IMR-90 (cell line): ENCODE measurements around the gene STRA8. TPM values are rescaled to one million over a fixed set of nuclear protein-coding genes. Genes with fewer than 3 reads are reported as not detected.

Experiments
- ATAC-seq: fragments of 200-7000 bp; cut with Tn5 transposase; 2 replicates; pipeline ENCODE4 v1.9.1; 2020; ENCODE audit warnings: low read depth, mild to moderate bottlenecking, moderate library complexity
- BruUV-seq: library from RNA; stranded (reverse); fragments of 400-500 nt; replicated peaks from 2 replicates; lab custom pipeline; 2021; lab: Mats Ljungman, UMichigan
- CTCF ChIA-PET: fragments of 300-600 bp; formaldehyde crosslinking; extraction: SDS; loops from one replicate; lab custom pipeline; 2021; ENCODE audit warnings: antibody characterized with exemption; lab: Yijun Ruan, JAX
- POLR2A ChIA-PET: fragments of 300-600 bp; sonication (Branson Sonifier 250); formaldehyde crosslinking; loops from one replicate; lab custom pipeline; 2022; ENCODE audit warnings: antibody characterized with exemption; ENCODE audit not compliant: unreplicated experiment; lab: Charles Lee
- DNase-seq: peaks from one replicate; pipeline ENCODE4 v3.0.0; 2013
- H2AFZ ChIP-seq: replicated peaks from 2 replicates; pipeline ENCODE3; 2013; ENCODE audit warnings: low read length, mild to moderate bottlenecking; ENCODE audit not compliant: poor library complexity
- H2AK5ac ChIP-seq: 2 replicates; pipeline ENCODE4 v1.6.1; 2013; ENCODE audit warnings: low read depth, low read length, inconsistent platforms
- H2AK9ac ChIP-seq: replicated peaks from 2 replicates; pipeline ENCODE3; 2013; ENCODE audit warnings: mild to moderate bottlenecking, low read depth, low read length, moderate library complexity; ENCODE audit not compliant: poor library complexity
- H2BK120ac ChIP-seq: 2 replicates; pipeline ENCODE4 v1.6.1; 2013; ENCODE audit warnings: low read depth, low read length, inconsistent platforms
- H2BK15ac ChIP-seq: 3 replicates; pipeline ENCODE4 v1.6.1; 2013; ENCODE audit warnings: low read depth, low read length, inconsistent platforms
- H2BK20ac ChIP-seq: 2 replicates; pipeline ENCODE4 v1.6.1; 2013; ENCODE audit warnings: low read depth, mild to moderate bottlenecking, inconsistent platforms, low read length, moderate library complexity
- H2BK5ac ChIP-seq: 2 replicates; pipeline ENCODE4 v1.6.1; 2013; ENCODE audit warnings: mild to moderate bottlenecking, low read depth, low read length, inconsistent platforms; ENCODE audit not compliant: poor library complexity, severe bottlenecking
- H3K14ac ChIP-seq: replicated peaks from 2 replicates; pipeline ENCODE4 v1.6.1; 2013; ENCODE audit warnings: low read depth, low read length, inconsistent platforms
- H3K18ac ChIP-seq: 2 replicates; pipeline ENCODE4 v1.6.1; 2013; ENCODE audit warnings: low read depth, low read length, control low read depth
- H3K23ac ChIP-seq: 2 replicates; pipeline ENCODE4 v1.6.1; 2013; ENCODE audit warnings: low read depth, low read length, inconsistent platforms
- H3K27ac ChIP-seq: 2 replicates; pipeline ENCODE4 v1.5.1; 2013; ENCODE audit warnings: mild to moderate bottlenecking, control low read depth, low read length; ENCODE audit not compliant: insufficient read depth
- H3K27me3 ChIP-seq: 2 replicates; pipeline ENCODE4 v1.6.1; 2013; ENCODE audit warnings: low read length; ENCODE audit not compliant: control insufficient read depth, insufficient read depth
- H3K36me3 ChIP-seq: 2 replicates; pipeline ENCODE4 v1.6.1; 2013; ENCODE audit warnings: low read length, mixed read lengths; ENCODE audit not compliant: control insufficient read depth, insufficient read depth
- H3K4ac ChIP-seq: 2 replicates; pipeline ENCODE4 v1.6.1; 2013; ENCODE audit warnings: low read depth, low read length, inconsistent platforms
- H3K4me1 ChIP-seq: 2 replicates; pipeline ENCODE4 v1.6.1; 2013; ENCODE audit warnings: low read length, mixed read lengths; ENCODE audit not compliant: control insufficient read depth, insufficient read depth
- H3K4me2 ChIP-seq: 2 replicates; pipeline ENCODE4 v1.6.1; 2013; ENCODE audit warnings: low read depth, mild to moderate bottlenecking, control low read depth, low read length, moderate library complexity
- H3K4me3 ChIP-seq: 2 replicates; pipeline ENCODE4 v1.5.1; 2013; ENCODE audit warnings: low read depth, mild to moderate bottlenecking, control low read depth, low read length, moderate library complexity; ENCODE audit not compliant: insufficient read depth
- H3K56ac ChIP-seq: 2 replicates; pipeline ENCODE4 v1.6.1; 2013; ENCODE audit warnings: low read length, inconsistent platforms; ENCODE audit not compliant: insufficient read depth; ENCODE audit errors: extremely low read depth
- H3K79me1 ChIP-seq, 2 experiments: 2 replicates each; pipeline ENCODE4 v1.6.1; 2013; ENCODE audit warnings: low read length in 2 of 2, inconsistent platforms in 1 of 2, low read depth in 1 of 2
- H3K9ac ChIP-seq: 2 replicates; pipeline ENCODE4 v1.6.1; 2013; ENCODE audit warnings: low read depth, low read length, control low read depth
- H3K9me1 ChIP-seq: 2 replicates; pipeline ENCODE4 v1.6.1; 2013; ENCODE audit warnings: low read length, inconsistent platforms; ENCODE audit not compliant: insufficient read depth
- H3K9me3 ChIP-seq: 2 replicates; pipeline ENCODE4 v1.6.1; 2013; ENCODE audit warnings: low read length; ENCODE audit not compliant: control insufficient read depth, insufficient read depth
- H4K20me1 ChIP-seq: 2 replicates; pipeline ENCODE4 v1.6.1; 2013; ENCODE audit warnings: low read length, inconsistent platforms; ENCODE audit not compliant: insufficient read depth
- H4K5ac ChIP-seq: 2 replicates; pipeline ENCODE4 v1.6.1; 2013; ENCODE audit warnings: mild to moderate bottlenecking, low read depth, low read length, control low read depth
- H4K8ac ChIP-seq, 2 experiments: 2 replicates each; pipeline ENCODE4 v1.6.1; 2013; ENCODE audit warnings: low read depth in 2 of 2, low read length in 2 of 2, control low read depth in 1 of 2, inconsistent platforms in 1 of 2
- H4K91ac ChIP-seq: 2 replicates; pipeline ENCODE4 v1.6.1; 2013; ENCODE audit warnings: low read depth, low read length, inconsistent platforms; ENCODE audit not compliant: insufficient read depth
- BHLHE40 ChIP-seq: fragments of 150-350 bp; IDR thresholded peaks from 2 replicates; pipeline ENCODE4 v1.6.1; 2016; ENCODE audit warnings: mild to moderate bottlenecking, low read depth, low read length
- CEBPB ChIP-seq: IDR thresholded peaks from 2 replicates; pipeline ENCODE4 v1.6.1; 2012; ENCODE audit warnings: low read depth, low read length, improper control_type of control experiment
- CHD1 ChIP-seq: IDR thresholded peaks from 2 replicates; pipeline ENCODE4 v1.6.1; 2012; ENCODE audit warnings: low read depth, low read length, improper control_type of control experiment
- FOS ChIP-seq: fragments of 150-350 bp; IDR thresholded peaks from 2 replicates; pipeline ENCODE4 v1.6.1; 2016; ENCODE audit warnings: low read depth, low read length
- MAFK ChIP-seq: IDR thresholded peaks from 2 replicates; pipeline ENCODE4 v1.6.1; 2012; ENCODE audit warnings: low read depth, low read length, improper control_type of control experiment
- MXI1 ChIP-seq: IDR thresholded peaks from 2 replicates; pipeline ENCODE4 v1.6.1; 2012; ENCODE audit warnings: low read depth, mild to moderate bottlenecking, low read length, moderate library complexity, borderline replicate concordance
- NFE2L2 ChIP-seq: fragments of 150-350 bp; IDR thresholded peaks from 2 replicates; pipeline ENCODE4 v1.6.1; 2016; ENCODE audit warnings: low read depth, mild to moderate bottlenecking, low read length
- POLR2A ChIP-seq: IDR thresholded peaks from 2 replicates; pipeline ENCODE4 v1.6.1; 2012; ENCODE audit warnings: mild to moderate bottlenecking, low read depth, low read length
- RAD21 ChIP-seq: IDR thresholded peaks from 2 replicates; pipeline ENCODE4 v1.6.1; 2012; ENCODE audit warnings: low read length, improper control_type of control experiment
- RCOR1 ChIP-seq: IDR thresholded peaks from 2 replicates; pipeline ENCODE4 v1.6.1; 2012; ENCODE audit warnings: mild to moderate bottlenecking, low read length, improper control_type of control experiment; ENCODE audit not compliant: insufficient replicate concordance
- RFX5 ChIP-seq: IDR thresholded peaks from 2 replicates; pipeline ENCODE4 v1.8.0; 2012; ENCODE audit warnings: low read depth, mild to moderate bottlenecking, low read length, moderate library complexity
- SMC3 ChIP-seq: fragments of 150-350 bp; IDR thresholded peaks from 2 replicates; pipeline ENCODE4 v1.6.1; 2016; ENCODE audit warnings: low read depth, mild to moderate bottlenecking, antibody characterized with exemption, low read length, moderate library complexity
- WGBS, 2 experiments: methylation state at CpG; one replicate each; pipeline versions ENCODE4 v1.1.5 to v1.1.7; 2013; ENCODE audit warnings: missing lambda C conversion rate in 2 of 2; ENCODE audit not compliant: insufficient read length in 1 of 2; ENCODE audit errors: extremely low coverage in 2 of 2; 5-methylcytosine and 5-hydroxymethylcytosine counted together
- dilution Hi-C: fragments of 300-500 bp; cut with HindIII; formaldehyde crosslinking; loops from one replicate; pipeline ENCODE4 v1.14.3; 2018; ENCODE audit warnings: low sequenced_read_pairs; ENCODE audit not compliant: unreplicated experiment
- in situ Hi-C: fragments of 300-500 bp; cut with MboI; formaldehyde crosslinking; loops from 3 replicates; pipeline ENCODE4 v1.14.3; 2019; ENCODE audit warnings: low sequenced_read_pairs, inconsistent platforms, mixed read lengths
- intact Hi-C: fragments of 100-400 bp; cut with micrococcal nuclease; formaldehyde crosslinking; loops from 2 replicates; pipeline ENCODE4 v1.10.0; 2022
- polyA plus RNA-seq, 3 experiments: library from polyadenylated mRNA; depleted of rRNA; stranded (reverse); fragments of >200 nt; gene quantifications; 2 replicates each; pipeline ENCODE4 v1.2.3, GENCODE V29; 2012; ENCODE audit warnings: low replicate concordance in 1 of 3
- total RNA-seq: library from RNA; depleted of rRNA; stranded (reverse); fragments of >200 nt; gene quantifications from 2 replicates; pipeline ENCODE4 v1.2.3, GENCODE V29; 2012
- TF ChIP-seq, protein P1 (sequence below): fragments of 150-350 bp; IDR thresholded peaks from 2 replicates; pipeline ENCODE4 v1.6.1; 2017; ENCODE audit warnings: mild to moderate bottlenecking, antibody characterized with exemption, low read length, low read depth
- TF ChIP-seq, protein P2 (sequence below): fragments of 150-350 bp; IDR thresholded peaks from 2 replicates; pipeline ENCODE4 v1.6.1; 2016; ENCODE audit warnings: low read depth, mild to moderate bottlenecking, low read length, moderate library complexity, borderline replicate concordance
- TF ChIP-seq, protein P3 (sequence below): conservative IDR thresholded peaks from 2 replicates; pipeline ENCODE4 v1.5.1; 2012; ENCODE audit warnings: mild to moderate bottlenecking, low read depth, low read length, improper control_type of control experiment

Gene STRA8
- total and polyA plus RNA-seq, 2 of the 4 experiments (the other 2 are of a cell fraction): not detected

DNA sequence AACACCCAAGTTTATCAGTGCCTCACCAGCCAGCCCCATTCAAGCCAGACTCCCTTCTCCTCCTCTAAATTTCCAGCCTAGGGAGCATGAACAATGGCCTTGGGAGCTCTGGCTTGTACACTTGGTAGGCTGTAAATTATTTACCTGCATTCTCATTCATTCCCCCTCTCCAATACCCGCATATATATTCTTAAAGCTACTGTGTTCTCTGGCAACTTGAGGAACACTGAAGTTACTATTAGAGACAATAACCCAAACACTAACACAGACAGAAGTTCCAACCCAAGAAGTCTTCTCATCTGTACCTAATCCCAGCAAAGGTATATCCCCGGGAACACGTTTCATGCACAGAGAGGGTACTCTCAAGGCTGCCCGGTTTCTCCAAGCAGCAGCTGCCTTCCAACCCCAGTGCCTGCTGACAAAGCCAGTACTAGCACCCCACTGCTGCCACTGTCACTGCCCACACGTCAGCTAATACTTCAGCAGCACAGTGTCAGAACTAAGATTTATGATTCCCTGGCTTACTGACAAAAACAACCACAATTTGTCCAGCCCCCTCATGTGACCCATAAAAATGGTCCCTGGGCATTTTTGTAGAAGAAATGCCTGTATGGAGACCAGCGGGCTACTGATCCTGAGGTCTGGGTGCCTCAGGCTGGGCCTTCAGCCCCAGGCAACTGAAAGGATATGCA is 25.4 kb upstream of the STRA8 start:
- Histone ChIP-seq H2AK5ac (no peak overlapping the region), H3K9me3 (no peaks in the 10 kb centered on the region), H3K23ac (no peak overlapping the region), H3K14ac (no peak overlapping the region), H3K4me2 (no peak overlapping the region), H4K5ac (no peak overlapping the region), H3K4ac (no peak overlapping the region), H3K56ac (no peak overlapping the region), H2AFZ (no peak overlapping the region), H3K9ac (no peak overlapping the region), H3K79me1 (peaks cover 4 to 35% of the 10 kb centered on the region in 2 experiments; a peak in 3 of 4 replicates), H2BK20ac (no peak overlapping the region), H3K36me3 (peaks cover 4% of the 10 kb centered on the region; the same call in 1 of the 2 replicates), H3K4me1 (peaks cover 8% of the 10 kb centered on the region; the same call in 1 of the 2 replicates), H2BK5ac (no peak overlapping the region), H4K8ac (no peak overlapping the region), H4K91ac (no peak overlapping the region), H3K9me1 (peaks cover 16% of the 10 kb centered on the region), H3K18ac (no peak overlapping the region), H2AK9ac (peak overlapping the region; percentile 47), H3K4me3 (no peak overlapping the region), H4K20me1 (no peaks in the 10 kb centered on the region), H2BK15ac (no peak overlapping the region), H2BK120ac (no peak overlapping the region), H3K27me3 (no peaks in the 10 kb centered on the region), H3K27ac (no peak overlapping the region)
- TF ChIP-seq MXI1: no peak
- TF ChIP-seq, protein P1, sequence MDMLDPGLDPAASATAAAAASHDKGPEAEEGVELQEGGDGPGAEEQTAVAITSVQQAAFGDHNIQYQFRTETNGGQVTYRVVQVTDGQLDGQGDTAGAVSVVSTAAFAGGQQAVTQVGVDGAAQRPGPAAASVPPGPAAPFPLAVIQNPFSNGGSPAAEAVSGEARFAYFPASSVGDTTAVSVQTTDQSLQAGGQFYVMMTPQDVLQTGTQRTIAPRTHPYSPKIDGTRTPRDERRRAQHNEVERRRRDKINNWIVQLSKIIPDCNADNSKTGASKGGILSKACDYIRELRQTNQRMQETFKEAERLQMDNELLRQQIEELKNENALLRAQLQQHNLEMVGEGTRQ: no peak
- no peak for TF ChIP-seq RFX5
- no peak for TF ChIP-seq FOS
- no peak for TF ChIP-seq RAD21
- TF ChIP-seq RCOR1: no peak
- no peak for TF ChIP-seq POLR2A
- no peak for TF ChIP-seq CEBPB
- no peak for TF ChIP-seq BHLHE40
- no peak for TF ChIP-seq SMC3
- no peak for TF ChIP-seq CHD1
- TF ChIP-seq MAFK: no peak
- TF ChIP-seq, protein P2, sequence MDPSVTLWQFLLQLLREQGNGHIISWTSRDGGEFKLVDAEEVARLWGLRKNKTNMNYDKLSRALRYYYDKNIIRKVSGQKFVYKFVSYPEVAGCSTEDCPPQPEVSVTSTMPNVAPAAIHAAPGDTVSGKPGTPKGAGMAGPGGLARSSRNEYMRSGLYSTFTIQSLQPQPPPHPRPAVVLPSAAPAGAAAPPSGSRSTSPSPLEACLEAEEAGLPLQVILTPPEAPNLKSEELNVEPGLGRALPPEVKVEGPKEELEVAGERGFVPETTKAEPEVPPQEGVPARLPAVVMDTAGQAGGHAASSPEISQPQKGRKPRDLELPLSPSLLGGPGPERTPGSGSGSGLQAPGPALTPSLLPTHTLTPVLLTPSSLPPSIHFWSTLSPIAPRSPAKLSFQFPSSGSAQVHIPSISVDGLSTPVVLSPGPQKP: no peak
- no peak for TF ChIP-seq NFE2L2
- TF ChIP-seq, protein P3, sequence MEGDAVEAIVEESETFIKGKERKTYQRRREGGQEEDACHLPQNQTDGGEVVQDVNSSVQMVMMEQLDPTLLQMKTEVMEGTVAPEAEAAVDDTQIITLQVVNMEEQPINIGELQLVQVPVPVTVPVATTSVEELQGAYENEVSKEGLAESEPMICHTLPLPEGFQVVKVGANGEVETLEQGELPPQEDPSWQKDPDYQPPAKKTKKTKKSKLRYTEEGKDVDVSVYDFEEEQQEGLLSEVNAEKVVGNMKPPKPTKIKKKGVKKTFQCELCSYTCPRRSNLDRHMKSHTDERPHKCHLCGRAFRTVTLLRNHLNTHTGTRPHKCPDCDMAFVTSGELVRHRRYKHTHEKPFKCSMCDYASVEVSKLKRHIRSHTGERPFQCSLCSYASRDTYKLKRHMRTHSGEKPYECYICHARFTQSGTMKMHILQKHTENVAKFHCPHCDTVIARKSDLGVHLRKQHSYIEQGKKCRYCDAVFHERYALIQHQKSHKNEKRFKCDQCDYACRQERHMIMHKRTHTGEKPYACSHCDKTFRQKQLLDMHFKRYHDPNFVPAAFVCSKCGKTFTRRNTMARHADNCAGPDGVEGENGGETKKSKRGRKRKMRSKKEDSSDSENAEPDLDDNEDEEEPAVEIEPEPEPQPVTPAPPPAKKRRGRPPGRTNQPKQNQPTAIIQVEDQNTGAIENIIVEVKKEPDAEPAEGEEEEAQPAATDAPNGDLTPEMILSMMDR: no peak
- dilution Hi-C loops (no loop called here), in situ Hi-C loops (no loop called here), intact Hi-C loops (no loop called here)
- CTCF ChIA-PET: no interaction called here
- ATAC-seq (no peak), DNase-seq (no peak)
- no CpG with 5 or more reads among the region's 6 CpGs for WGBS, 2 experiments
- POLR2A ChIA-PET: no interaction called here
- no TSS peak for BruUV-seq
